22Rv1 (cell line): ENCODE measurements around the gene SNED1.

Experiments used
- H3K27ac ChIP-seq: fragments of 450-650 bp; 2 replicates; pipeline ENCODE4 v1.5.1; 2017
- ZFX ChIP-seq: fragments of 450-650 bp; IDR thresholded peaks from 2 replicates; pipeline ENCODE4 v1.6.1; 2017; ENCODE audit warnings: antibody characterized with exemption, borderline replicate concordance
- TF ChIP-seq, protein P1 (sequence below): fragments of 450-650 bp; IDR thresholded peaks from 2 replicates; pipeline ENCODE4 v1.5.1; 2017; ENCODE audit warnings: mild to moderate bottlenecking

The SNED1 gene

DNA sequence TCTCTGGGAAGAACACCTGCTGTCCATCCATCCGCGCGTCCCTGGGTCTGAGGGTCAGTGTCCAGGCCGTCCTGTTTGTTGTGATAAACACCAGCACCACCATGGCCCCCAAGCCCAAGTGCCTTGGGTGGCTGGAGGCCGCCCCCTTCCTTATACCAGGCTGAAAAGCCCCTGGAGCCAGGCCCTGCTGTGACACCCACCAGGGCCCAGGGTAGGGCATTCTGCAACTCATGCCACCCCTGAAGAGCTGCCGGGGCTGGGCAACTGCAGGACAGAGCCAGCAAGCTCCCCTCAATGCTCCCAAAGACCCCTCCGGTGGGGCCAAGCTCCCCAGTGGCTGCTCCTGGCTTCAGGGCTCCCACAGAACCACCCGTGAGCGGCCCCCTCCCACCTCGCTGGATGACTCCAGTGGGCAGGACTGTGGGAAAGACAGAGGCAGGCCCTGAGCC lies 31.9 kb upstream of the SNED1 start:
- TF ChIP-seq ZFX, result no peak
- TF ChIP-seq, protein P1, sequence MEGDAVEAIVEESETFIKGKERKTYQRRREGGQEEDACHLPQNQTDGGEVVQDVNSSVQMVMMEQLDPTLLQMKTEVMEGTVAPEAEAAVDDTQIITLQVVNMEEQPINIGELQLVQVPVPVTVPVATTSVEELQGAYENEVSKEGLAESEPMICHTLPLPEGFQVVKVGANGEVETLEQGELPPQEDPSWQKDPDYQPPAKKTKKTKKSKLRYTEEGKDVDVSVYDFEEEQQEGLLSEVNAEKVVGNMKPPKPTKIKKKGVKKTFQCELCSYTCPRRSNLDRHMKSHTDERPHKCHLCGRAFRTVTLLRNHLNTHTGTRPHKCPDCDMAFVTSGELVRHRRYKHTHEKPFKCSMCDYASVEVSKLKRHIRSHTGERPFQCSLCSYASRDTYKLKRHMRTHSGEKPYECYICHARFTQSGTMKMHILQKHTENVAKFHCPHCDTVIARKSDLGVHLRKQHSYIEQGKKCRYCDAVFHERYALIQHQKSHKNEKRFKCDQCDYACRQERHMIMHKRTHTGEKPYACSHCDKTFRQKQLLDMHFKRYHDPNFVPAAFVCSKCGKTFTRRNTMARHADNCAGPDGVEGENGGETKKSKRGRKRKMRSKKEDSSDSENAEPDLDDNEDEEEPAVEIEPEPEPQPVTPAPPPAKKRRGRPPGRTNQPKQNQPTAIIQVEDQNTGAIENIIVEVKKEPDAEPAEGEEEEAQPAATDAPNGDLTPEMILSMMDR, result no peak
- H3K27ac ChIP-seq, result no peak overlapping the region

DNA sequence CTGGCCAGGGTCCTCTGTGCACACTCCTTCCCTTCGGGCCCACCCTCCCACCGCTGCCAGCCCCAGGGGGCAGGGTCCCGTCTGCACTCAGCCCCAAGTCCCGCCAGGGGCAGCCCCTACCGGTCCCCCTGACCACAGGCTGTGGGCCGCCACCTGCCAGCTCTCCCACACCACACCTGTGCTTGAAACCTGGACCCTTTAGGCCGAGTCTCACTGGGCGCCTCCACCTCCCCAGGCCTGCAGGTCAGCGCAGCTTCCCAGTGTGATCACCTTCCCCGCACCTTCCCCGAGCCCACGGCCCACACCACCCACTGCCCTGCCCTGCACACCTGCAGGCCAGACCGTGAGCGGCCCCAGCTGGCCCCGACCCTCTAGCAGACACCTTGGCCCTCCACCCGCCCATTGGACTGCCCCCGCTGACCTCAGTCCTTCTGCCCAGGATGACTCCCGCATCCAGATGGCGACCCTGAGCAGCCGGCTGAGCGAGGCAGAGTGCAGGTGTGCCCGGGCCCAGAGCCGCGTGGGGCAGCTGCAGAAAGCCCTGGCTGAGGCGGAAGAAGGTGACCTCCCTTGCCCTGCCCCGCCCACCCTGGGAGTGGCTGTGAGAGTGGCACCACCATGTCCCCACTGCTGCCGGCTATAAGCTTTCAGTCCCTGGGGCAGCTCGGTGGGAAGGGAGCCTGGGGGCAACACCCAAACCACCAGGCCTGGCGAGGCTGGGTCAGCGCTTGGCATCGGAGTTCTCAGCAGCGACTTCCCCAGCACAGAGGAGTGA lies 31.3 kb upstream of the SNED1 start:
- TF ChIP-seq, protein P1, result no peak
- no peak for TF ChIP-seq ZFX
- no peak overlapping the region for H3K27ac ChIP-seq

DNA sequence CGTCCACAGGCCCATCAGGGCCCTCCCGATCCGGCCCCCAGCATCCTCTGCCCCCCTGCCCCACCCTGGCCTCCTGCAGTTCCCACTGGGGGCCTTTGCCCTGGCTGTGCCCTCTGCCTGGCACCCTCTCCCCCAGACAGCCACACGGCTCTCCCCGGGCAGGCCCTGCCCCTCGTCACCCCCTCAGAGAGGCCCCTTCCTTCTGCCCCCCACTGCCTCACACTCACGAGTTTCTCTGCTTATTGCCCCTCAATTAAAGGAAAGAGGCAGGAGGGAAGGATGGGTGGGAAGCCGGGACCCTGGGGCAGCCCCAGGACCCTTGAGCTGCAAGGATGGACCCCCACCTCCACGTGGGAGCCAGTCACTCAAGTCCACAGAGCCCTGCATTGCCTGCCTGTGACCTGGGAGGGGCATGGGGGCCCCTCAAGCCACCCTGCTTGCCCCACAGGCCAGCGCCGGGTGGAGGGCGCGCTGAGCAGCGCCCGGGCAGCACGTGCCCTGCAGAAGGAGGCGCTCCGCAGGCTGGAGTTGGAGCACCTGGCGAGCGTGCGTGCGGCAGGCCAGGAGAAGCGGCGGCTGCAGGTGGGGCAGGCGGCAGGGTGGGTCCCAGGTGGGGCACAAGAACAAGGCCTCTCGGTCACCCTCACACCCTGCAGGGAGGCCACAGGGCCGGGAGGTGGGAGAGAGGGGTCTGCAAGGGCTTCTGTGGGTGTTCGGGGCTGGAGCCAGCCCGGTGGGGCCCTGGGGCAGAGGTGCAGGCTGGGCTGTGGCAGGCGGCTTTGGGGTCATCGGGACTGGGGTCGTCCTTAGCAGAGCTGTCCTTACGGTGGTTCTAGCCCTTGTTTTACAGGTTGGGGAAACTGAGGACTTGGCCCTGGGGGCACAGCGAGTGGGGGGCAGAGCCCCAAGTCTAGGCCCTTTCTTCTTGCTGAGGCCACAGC lies 30.5 kb upstream of the SNED1 start:
- TF ChIP-seq, protein P1, result no peak
- no peak for TF ChIP-seq ZFX
- H3K27ac ChIP-seq, result no peak overlapping the region

DNA sequence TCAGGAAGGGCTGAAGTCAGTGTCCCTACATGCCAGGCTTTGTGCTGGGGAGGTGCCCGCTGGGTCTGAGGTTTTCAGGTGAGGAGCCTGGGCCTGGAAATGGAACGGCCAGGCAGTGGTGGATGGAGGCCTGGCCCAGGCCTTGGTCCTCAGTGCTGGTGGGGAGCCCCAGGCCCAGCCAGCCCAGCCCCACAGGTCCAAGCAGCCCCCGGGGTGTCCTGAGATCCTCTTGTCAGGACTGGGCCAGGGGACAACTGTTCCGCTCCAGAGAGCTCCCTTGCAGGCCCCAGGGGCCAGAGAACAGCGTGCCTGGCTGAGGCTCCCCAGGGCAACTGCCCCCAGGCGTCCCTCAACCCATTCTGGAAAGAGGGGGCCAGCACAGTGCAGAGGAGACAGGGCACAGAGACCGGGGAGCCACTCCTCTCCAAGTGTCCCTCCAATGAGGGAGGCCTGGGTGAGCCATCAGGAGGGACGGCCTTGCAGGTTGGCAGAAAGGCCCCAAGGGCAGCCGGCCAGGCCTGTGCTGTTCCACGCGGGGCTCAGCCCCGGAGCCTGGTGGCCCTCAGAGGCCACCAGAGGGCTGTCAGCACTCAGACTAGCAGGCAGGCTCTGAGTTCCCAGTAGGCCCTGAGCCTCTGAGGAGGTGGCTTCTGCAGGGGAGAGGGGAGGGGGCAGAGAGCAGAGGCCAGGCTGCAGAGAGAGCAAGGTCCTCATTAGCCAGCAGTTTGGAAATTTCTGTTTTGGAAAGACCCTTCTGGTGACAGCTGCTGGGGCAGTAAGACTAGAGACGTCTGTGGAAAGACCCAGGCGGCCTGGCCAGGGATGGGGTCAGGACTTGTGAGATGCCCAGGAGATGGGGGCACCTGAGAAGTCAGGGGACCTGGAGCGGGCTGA lies 29.4 kb upstream of the SNED1 start:
- H3K27ac ChIP-seq, result no peak overlapping the region
- TF ChIP-seq, protein P1, result no peak
- no peak for TF ChIP-seq ZFX

DNA sequence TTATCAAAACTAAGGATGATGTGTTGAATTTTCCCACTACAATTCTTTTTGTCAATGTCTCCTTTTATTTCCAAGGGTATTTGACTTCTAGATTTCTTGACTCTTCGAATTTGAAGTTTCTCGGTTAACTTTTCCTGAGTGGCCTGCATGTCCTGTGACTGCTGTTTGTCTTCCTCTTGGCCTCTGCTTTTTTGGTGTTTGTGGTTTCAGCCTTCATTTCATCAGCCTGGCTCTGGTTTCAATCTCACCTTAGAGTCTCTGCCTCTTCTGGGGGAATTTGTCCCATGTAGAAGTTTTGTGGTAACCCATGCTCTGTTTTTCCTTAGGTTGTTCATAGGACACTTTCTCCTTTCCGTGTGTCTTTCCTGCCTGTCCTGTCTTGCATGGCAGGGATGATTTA lies 28.3 kb upstream of the SNED1 start:
- H3K27ac ChIP-seq, result no peak overlapping the region
- TF ChIP-seq, protein P1, result no peak
- TF ChIP-seq ZFX, result no peak

DNA sequence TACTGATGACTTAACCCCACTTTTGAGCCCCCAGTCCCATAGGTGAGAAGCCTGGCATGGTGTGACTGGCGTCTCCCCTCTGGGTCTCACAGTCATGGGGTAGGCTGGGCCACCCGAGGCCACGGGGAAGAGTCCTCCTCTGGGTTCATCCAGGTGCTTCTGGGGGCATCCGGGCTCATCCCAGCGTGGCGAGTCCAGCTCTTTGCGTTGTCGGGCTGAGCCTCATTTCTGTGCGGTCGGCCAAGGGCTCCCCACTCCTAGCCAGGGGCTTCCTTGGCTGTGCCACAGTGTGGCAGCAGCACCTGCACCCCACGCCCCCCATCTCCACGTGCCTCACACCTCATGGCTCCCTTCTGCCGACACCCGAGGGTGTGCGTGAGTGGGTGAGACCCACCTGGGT lies 27.6 kb upstream of the SNED1 start:
- no peak for TF ChIP-seq ZFX
- TF ChIP-seq, protein P1, result no peak
- no peak overlapping the region for H3K27ac ChIP-seq
